Measurements from ENCODE around the gene TPSAB1.

- TF ChIP-seq CTCF (IDR thresholded peaks at IDR 0.05; ENCODE audit: insufficient read depth, low read length), result no peak
- no peak for TF ChIP-seq POLR2AphosphoS5 (IDR thresholded peaks at IDR 0.05; ENCODE audit: low read depth)
- TF ChIP-seq REST (IDR thresholded peaks at IDR 0.05; ENCODE audit: insufficient replicate concordance, low read depth), result no peak
- TF ChIP-seq GABPA (IDR thresholded peaks at IDR 0.05; ENCODE audit: low read depth), result no peak
Observed at GRCh38 chr16:1220098-1220728, 20.3 kb upstream of the TPSAB1 start.

Measured in HL-60 (cell line).